NT2/D1 (cell line): Measurements from ENCODE around the gene TBCD.

Source experiments
- SUZ12 ChIP-seq: IDR thresholded peaks from 2 replicates; pipeline ENCODE4 v1.6.1; 2011; ENCODE audit not compliant: insufficient read length, insufficient read depth; ENCODE audit errors: extremely low read depth
- YY1 ChIP-seq: IDR thresholded peaks from 2 replicates; pipeline ENCODE4 v1.6.1; 2011; ENCODE audit not compliant: insufficient read length, insufficient read depth
- ZNF274 ChIP-seq: IDR thresholded peaks from 2 replicates; pipeline ENCODE4 v1.6.1; 2011; ENCODE audit warnings: mild to moderate bottlenecking, low read depth, low read length

GRCh38 chr17:82896071-82897000 lies 144.5 kb downstream of the TBCD start:
- TF ChIP-seq ZNF274 = no peak
- no peak for TF ChIP-seq YY1
- no peak for TF ChIP-seq SUZ12
